ENCODE measurements around the gene TUBB.

TUBB gene

GRCh38 chr6:30686908-30687658 is 33.1 kb upstream of the TUBB start:
- in situ Hi-C loops (cut with HindIII; ENCODE audit: low sequenced_read_pairs) = no loop called here

- in situ Hi-C loops (cut with HindIII; ENCODE audit: low sequenced_read_pairs) = no loop called here
Measured at GRCh38 chr6:30687659-30688431, 32.3 kb upstream of the TUBB start.

GRCh38 chr6:30688569-30688968 is 31.6 kb upstream of the TUBB start:
- in situ Hi-C loops (cut with HindIII; ENCODE audit: low sequenced_read_pairs) = no loop called here

- in situ Hi-C loops (cut with HindIII; ENCODE audit: low sequenced_read_pairs) = no loop called here
Measured at GRCh38 chr6:30689022-30689865, 30.9 kb upstream of the TUBB start.

GRCh38 chr6:30689985-30690384 is 30.2 kb upstream of the TUBB start:
- in situ Hi-C loops (cut with HindIII; ENCODE audit: low sequenced_read_pairs) = no loop called here

- in situ Hi-C loops (cut with HindIII; ENCODE audit: low sequenced_read_pairs) = no loop called here
Measured at GRCh38 chr6:30690403-30691207, 29.5 kb upstream of the TUBB start, which contains the start of gene NRM. NRM (minus strand) TSS chr6:30690984; CDS start chr6:30690974, 10 bp downstream.

GRCh38 chr6:30691208-30691847 is 28.8 kb upstream of the TUBB start:
- in situ Hi-C loops (cut with HindIII; ENCODE audit: low sequenced_read_pairs) = no loop called here

GRCh38 chr6:30696432-30696831 is 23.7 kb upstream of the TUBB start:
- in situ Hi-C loops (cut with HindIII; ENCODE audit: low sequenced_read_pairs) = no loop called here

- in situ Hi-C loops (cut with HindIII; ENCODE audit: low sequenced_read_pairs) = no loop called here
Measured at GRCh38 chr6:30700340-30700739, 19.8 kb upstream of the TUBB start.

- in situ Hi-C loops (cut with HindIII; ENCODE audit: low sequenced_read_pairs) = no loop called here
Measured at GRCh38 chr6:30703011-30703410, 17.1 kb upstream of the TUBB start.

GRCh38 chr6:30703821-30704220 is 16.3 kb upstream of the TUBB start:
- in situ Hi-C loops (cut with HindIII; ENCODE audit: low sequenced_read_pairs) = no loop called here

- in situ Hi-C loops (cut with HindIII; ENCODE audit: low sequenced_read_pairs) = no loop called here
Measured at GRCh38 chr6:30705620-30706019, 14.5 kb upstream of the TUBB start.

- in situ Hi-C loops (cut with HindIII; ENCODE audit: low sequenced_read_pairs) = no loop called here
Measured at GRCh38 chr6:30707281-30707850, 12.8 kb upstream of the TUBB start.

GRCh38 chr6:30709101-30709868 is 10.9 kb upstream of the TUBB start:
- in situ Hi-C loops (cut with HindIII; ENCODE audit: low sequenced_read_pairs) = no loop called here

- in situ Hi-C loops (cut with HindIII; ENCODE audit: low sequenced_read_pairs) = no loop called here
Measured at GRCh38 chr6:30711758-30712380, 8.3 kb upstream of the TUBB start.

- in situ Hi-C loops (cut with HindIII; ENCODE audit: low sequenced_read_pairs) = no loop called here
Measured at GRCh38 chr6:30712441-30712945, 7.7 kb upstream of the TUBB start.

GRCh38 chr6:30714263-30714662 is 5.9 kb upstream of the TUBB start:
- in situ Hi-C loops (cut with HindIII; ENCODE audit: low sequenced_read_pairs) = no loop called here

- in situ Hi-C loops (cut with HindIII; ENCODE audit: low sequenced_read_pairs) = loop anchor here (5.0 kb wide), 2 partner anchors 35 to 105 kb away; no protein-coding TSS in a partner anchor
Measured at GRCh38 chr6:30716879-30717128, 3.3 kb upstream of the TUBB start.

Data from endothelial cell of hepatic sinusoid (primary cell).